HepG2 (cell line): Measurements from ENCODE around the gene CAVIN2. TPM values are rescaled to one million over a fixed set of nuclear protein-coding genes. Genes with fewer than 3 reads are reported as not detected.

Source experiments
- ATAC-seq: fragments of 200-7000 bp; cut with Tn5 transposase; 3 replicates; pipeline ENCODE4 v1.9.1; 2020; ENCODE audit warnings: mild to moderate bottlenecking, moderate library complexity
- BruUV-seq: library from RNA; stranded (reverse); fragments of 400-500 nt; replicated peaks from 2 replicates; lab custom pipeline; 2021; lab: Mats Ljungman, UMichigan
- CTCF ChIA-PET: fragments of 300-600 bp; formaldehyde crosslinking; extraction: SDS; loops from one replicate; lab custom pipeline; 2021; ENCODE audit warnings: low total read pairs, inconsistent platforms, low intra/inter-chr PET ratio; lab: Yijun Ruan, JAX
- POLR2A ChIA-PET: fragments of 350-600 bp; sonication (Branson Sonifier 250); formaldehyde crosslinking; loops from one replicate; lab custom pipeline; 2020; ENCODE audit warnings: antibody characterized with exemption, inconsistent platforms; lab: Yijun Ruan, JAX
- DNase-seq: peaks from one replicate; pipeline ENCODE4 v3.0.0-alpha.2; 2015; ENCODE audit warnings: low spot score
- FAIRE-seq: peaks from 3 replicates; lab custom pipeline; 2011; peaks lifted over from hg19 to GRCh38; lab: Jason Lieb, UNC
- H2AFZ ChIP-seq: one replicate; pipeline ENCODE4 v1.6.1; 2011; ENCODE audit warnings: low read length, inconsistent platforms
- H3K27ac ChIP-seq: fragments of 300-600 bp; 3 replicates; pipeline ENCODE4 v1.8.0; 2011; ENCODE audit warnings: mixed run types, mild to moderate bottlenecking, mixed read lengths, low read length, inconsistent platforms; ENCODE audit not compliant: insufficient read depth; ENCODE audit errors: extremely low read length
- H3K27me3 ChIP-seq, 2 experiments: fragments of 200-600 bp in 1 of 2; 2 replicates in 1 of 2; 3 replicates in 1 of 2; pipeline versions ENCODE4 v1.6.0 to v1.8.0; 2011; ENCODE audit warnings: low read length in 2 of 2, mild to moderate bottlenecking in 2 of 2, moderate library complexity in 2 of 2, inconsistent platforms in 1 of 2; ENCODE audit not compliant: insufficient read depth in 2 of 2, control insufficient read depth in 1 of 2
- H3K36me3 ChIP-seq, 2 experiments: fragments of 200-600 bp in 1 of 2; replicated peaks in 1 of 2; 2 replicates in 1 of 2; 3 replicates in 1 of 2; pipeline versions ENCODE4 v1.5.1 to v1.8.0; 2011; ENCODE audit warnings: low read length in 2 of 2, inconsistent platforms in 1 of 2; ENCODE audit not compliant: insufficient read depth in 2 of 2, control insufficient read depth in 1 of 2
- H3K4me1 ChIP-seq: 2 replicates; pipeline ENCODE4 v1.5.1; 2012; ENCODE audit warnings: low read length, inconsistent platforms; ENCODE audit not compliant: insufficient read depth
- H3K4me2 ChIP-seq: 2 replicates; pipeline ENCODE4 v1.6.0; 2011; ENCODE audit warnings: low read depth, low read length, inconsistent platforms
- H3K4me3 ChIP-seq, 3 experiments: fragments of 200-600 bp in 1 of 3; sonication (generic), shearing (Covaris generic) in 1 of 3; replicated peaks in 1 of 3; 2 replicates each; pipeline ENCODE4 v1.5.1; 2011 to 2016; ENCODE audit warnings: low read length in 3 of 3, inconsistent platforms in 2 of 3, low read depth in 2 of 3, mild to moderate bottlenecking in 2 of 3, control low read depth in 1 of 3, mixed read lengths in 1 of 3; ENCODE audit not compliant: insufficient read depth in 1 of 3
- H3K79me2 ChIP-seq: one replicate; pipeline ENCODE4 v1.6.1; 2011; ENCODE audit warnings: low read length, inconsistent platforms; ENCODE audit not compliant: insufficient read depth
- H3K9ac ChIP-seq: 2 replicates; pipeline ENCODE4 v1.6.0; 2011; ENCODE audit warnings: mild to moderate bottlenecking, low read depth, low read length, inconsistent platforms; ENCODE audit not compliant: insufficient read depth
- H3K9me3 ChIP-seq: 2 replicates; pipeline ENCODE4 v1.5.1; 2012; ENCODE audit warnings: mild to moderate bottlenecking, low read length
- H4K20me1 ChIP-seq: 2 replicates; pipeline ENCODE4 v1.6.0; 2011; ENCODE audit warnings: inconsistent platforms, mild to moderate bottlenecking, low read length, moderate library complexity; ENCODE audit not compliant: insufficient read depth
- DZIP1 ChIP-seq: sonication (generic); formaldehyde crosslinking; IDR thresholded peaks from 2 replicates; pipeline ENCODE4 v1.5.0; 2020; ENCODE audit warnings: mild to moderate bottlenecking, missing genetic modification reagents
- HDAC2 ChIP-seq: sonication (generic); formaldehyde crosslinking; IDR thresholded peaks from 2 replicates; pipeline ENCODE4 v1.4.0; 2020; ENCODE audit warnings: missing genetic modification reagents
- HNRNPUL1 ChIP-seq: fragments of 200-400 bp; formaldehyde crosslinking; IDR thresholded peaks from 2 replicates; pipeline ENCODE4 v1.6.1; 2017; ENCODE audit warnings: low read depth, mild to moderate bottlenecking, low read length, moderate library complexity
- SAFB2 ChIP-seq: sonication (generic); formaldehyde crosslinking; IDR thresholded peaks from 2 replicates; pipeline ENCODE4 v1.5.1; 2020; ENCODE audit warnings: missing genetic modification reagents, low read depth, mild to moderate bottlenecking, borderline replicate concordance
- THAP11 ChIP-seq: IDR thresholded peaks from 2 replicates; pipeline ENCODE4 v1.6.1; 2016; ENCODE audit warnings: missing biosample characterization, missing genetic modification reagents
- ZFP62 ChIP-seq: sonication (generic); formaldehyde crosslinking; IDR thresholded peaks from 2 replicates; pipeline ENCODE4 v1.4.0; 2020; ENCODE audit warnings: missing genetic modification reagents
- ZNF432 ChIP-seq: sonication (generic); formaldehyde crosslinking; IDR thresholded peaks from 2 replicates; pipeline ENCODE4 v1.5.0; 2020; ENCODE audit warnings: missing genetic modification reagents, mild to moderate bottlenecking, borderline replicate concordance
- ZNF792 ChIP-seq: IDR thresholded peaks from 2 replicates; pipeline ENCODE4 v1.6.1; 2016
- WGBS: methylation state at CpG from one replicate; pipeline ENCODE4 v1.1.6; 2017; ENCODE audit warnings: low lambda C conversion rate; 5-methylcytosine and 5-hydroxymethylcytosine counted together
- in situ Hi-C: cut with HindIII; loops from 2 replicates; pipeline ENCODE4 v1.10.0; 2017; ENCODE audit warnings: low pct_unique_long_range_greater_than_20kb; ENCODE audit not compliant: extremely low pct_ligation_motif_present
- intact Hi-C: fragments of 100-400 bp; cut with micrococcal nuclease; formaldehyde crosslinking; loops from one replicate; pipeline ENCODE4 v1.10.0; 2022; ENCODE audit not compliant: unreplicated experiment
- polyA plus RNA-seq, 8 experiments: library from polyadenylated mRNA; depleted of rRNA in 3 of 8; stranded (reverse) in 7 of 8; unstranded in 1 of 8; fragments of >200 nt; fragmentation: Illumina TruSeq in 4 of 8; extraction: Trizol in 4 of 8; gene quantifications; 2 replicates each; pipeline versions ENCODE4 v1.2.1 to v1.2.3, GENCODE V29; 2011 to 2016; ENCODE audit warnings: low read depth in 4 of 8, missing spikeins in 1 of 8, mixed read lengths in 1 of 8; ENCODE audit not compliant: insufficient read depth in 1 of 8
- total RNA-seq, 5 experiments: library from RNA; depleted of rRNA; stranded (reverse); fragments of >200 nt; fragmentation: Illumina TruSeq; extraction: Trizol; gene quantifications; 2 replicates each; pipeline ENCODE4 v1.2.3, GENCODE V29; 2016; ENCODE audit warnings: low read depth in 1 of 5
- TF ChIP-seq, protein P1 (sequence below): sonication (generic); formaldehyde crosslinking; IDR thresholded peaks from 2 replicates; pipeline ENCODE4 v1.5.1; 2020; ENCODE audit warnings: missing genetic modification reagents, mild to moderate bottlenecking, borderline replicate concordance

CAVIN2 gene
- total and polyA plus RNA-seq, 2 of the 13 experiments (the other 11 are each of a cell fraction or from before 2014, with no cell fraction given) = 7.6 to 38.8 TPM

DNA sequence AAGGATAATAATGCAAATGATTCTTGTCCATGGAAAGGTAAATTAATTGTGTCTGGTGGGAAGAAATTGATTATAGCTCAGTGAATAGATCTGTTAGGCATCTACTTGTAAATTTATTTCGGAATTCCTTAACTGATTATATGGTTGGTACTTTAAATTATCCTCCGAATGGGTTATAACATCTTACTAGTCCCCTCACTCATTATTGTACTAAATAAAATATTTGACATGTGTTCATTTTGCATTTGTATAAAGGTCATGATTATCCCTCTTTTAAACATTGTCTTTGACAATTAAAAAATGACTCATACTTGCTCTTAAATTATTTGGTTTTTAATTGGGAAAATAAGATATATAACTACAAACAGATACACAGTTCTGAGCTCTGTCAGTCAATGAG lies 47.4 kb downstream of the CAVIN2 start:
- H4K20me1 ChIP-seq = no peaks in the 10 kb centered on the region
- no peak overlapping the region for H3K9ac ChIP-seq
- H3K4me2 ChIP-seq = no peak overlapping the region
- in situ Hi-C loops (no loop called here), intact Hi-C loops (no loop called here)
- no peak for FAIRE-seq
- H3K4me1 ChIP-seq = peaks cover 5% of the 10 kb centered on the region
- no peak for ATAC-seq
- H3K27ac ChIP-seq = no peak overlapping the region
- no peak for DNase-seq
- H3K9me3 ChIP-seq = no peaks in the 10 kb centered on the region
- TF ChIP-seq THAP11 (no peak), SAFB2 (CRISPR knock-in tag) (no peak), HNRNPUL1 (no peak), ZFP62 (no peak)
- TF ChIP-seq, protein P1, sequence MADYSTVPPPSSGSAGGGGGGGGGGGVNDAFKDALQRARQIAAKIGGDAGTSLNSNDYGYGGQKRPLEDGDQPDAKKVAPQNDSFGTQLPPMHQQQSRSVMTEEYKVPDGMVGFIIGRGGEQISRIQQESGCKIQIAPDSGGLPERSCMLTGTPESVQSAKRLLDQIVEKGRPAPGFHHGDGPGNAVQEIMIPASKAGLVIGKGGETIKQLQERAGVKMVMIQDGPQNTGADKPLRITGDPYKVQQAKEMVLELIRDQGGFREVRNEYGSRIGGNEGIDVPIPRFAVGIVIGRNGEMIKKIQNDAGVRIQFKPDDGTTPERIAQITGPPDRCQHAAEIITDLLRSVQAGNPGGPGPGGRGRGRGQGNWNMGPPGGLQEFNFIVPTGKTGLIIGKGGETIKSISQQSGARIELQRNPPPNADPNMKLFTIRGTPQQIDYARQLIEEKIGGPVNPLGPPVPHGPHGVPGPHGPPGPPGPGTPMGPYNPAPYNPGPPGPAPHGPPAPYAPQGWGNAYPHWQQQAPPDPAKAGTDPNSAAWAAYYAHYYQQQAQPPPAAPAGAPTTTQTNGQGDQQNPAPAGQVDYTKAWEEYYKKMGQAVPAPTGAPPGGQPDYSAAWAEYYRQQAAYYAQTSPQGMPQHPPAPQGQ (CRISPR knock-in tag) = no peak
- no peaks in the 10 kb centered on the region for H3K27me3 ChIP-seq
- no peak overlapping the region for H3K4me3 ChIP-seq
- POLR2A ChIA-PET = no interaction called here
- 46% methylated on average over 2 of the region's 2 CpGs for WGBS
- H2AFZ ChIP-seq = no peak overlapping the region
- CTCF ChIA-PET = no interaction called here
- H3K36me3 ChIP-seq = no peaks in the 10 kb centered on the region
- no TSS peak for BruUV-seq
- no peaks in the 10 kb centered on the region for H3K79me2 ChIP-seq

- ChIA-PET CTCF (no interaction called here), POLR2A (no interaction called here)
- H3K27me3 ChIP-seq = no peaks in the 10 kb centered on the region
- FAIRE-seq = no peak
- no peak overlapping the region for H2AFZ ChIP-seq
- no peak for ATAC-seq
- no peak overlapping the region for H3K9ac ChIP-seq
- H3K4me3 ChIP-seq = no peak overlapping the region
- WGBS = 0% methylated on average over 2 of the region's 2 CpGs
- H3K36me3 ChIP-seq = no peaks in the 10 kb centered on the region
- H4K20me1 ChIP-seq = no peaks in the 10 kb centered on the region
- H3K27ac ChIP-seq = no peak overlapping the region
- H3K4me1 ChIP-seq = peaks cover 5% of the 10 kb centered on the region
- no TSS peak for BruUV-seq
- intact Hi-C loops (no loop called here), in situ Hi-C loops (no loop called here)
- H3K9me3 ChIP-seq = no peaks in the 10 kb centered on the region
- DNase-seq = no peak
- no peaks in the 10 kb centered on the region for H3K79me2 ChIP-seq
- H3K4me2 ChIP-seq = no peak overlapping the region
- TF ChIP-seq ZNF432 = no peak
- no peak for TF ChIP-seq ZNF792 (CRISPR knock-in tag)
- TF ChIP-seq HDAC2 (CRISPR knock-in tag) = no peak
- TF ChIP-seq DZIP1 (CRISPR knock-in tag) = no peak
These were observed 48.7 kb downstream of the CAVIN2 start for GRCh38 chr2:191797942-191798876.
